Brain microvascular endothelial cell (primary cell): Measurements from ENCODE around the gene GRHL3.

Source experiments
- DNase-seq: peaks from one replicate; pipeline ENCODE4 v3.0.0-alpha.2; 2020
- H3K27ac ChIP-seq: fragments of 250-450 bp; sonication (Bioruptor Pico); 2 replicates; pipeline ENCODE4 v1.5.1; 2020; ENCODE audit warnings: mild to moderate bottlenecking, moderate library complexity
- H3K27me3 ChIP-seq: fragments of 250-450 bp; sonication (Bioruptor Pico); replicated peaks from 2 replicates; pipeline ENCODE4 v1.5.1; 2020; ENCODE audit warnings: mild to moderate bottlenecking
- H3K36me3 ChIP-seq: fragments of 250-450 bp; sonication (Bioruptor Pico); replicated peaks from 2 replicates; pipeline ENCODE4 v1.5.1; 2020; ENCODE audit warnings: mild to moderate bottlenecking
- H3K4me3 ChIP-seq: 2 replicates; pipeline ENCODE4 v1.5.1; 2011; ENCODE audit warnings: low read depth, mild to moderate bottlenecking, control low read depth, low read length, moderate library complexity
- in situ Hi-C: cut with HindIII; loops from 2 replicates; pipeline ENCODE4 v1.10.0; 2017; ENCODE audit warnings: low sequenced_read_pairs, low pct_ligation_motif_present
- TF ChIP-seq, protein P1 (sequence below): IDR thresholded peaks from 2 replicates; pipeline ENCODE4 v1.5.1; 2011; ENCODE audit warnings: low read depth, mild to moderate bottlenecking, moderate library complexity, low read length, control low read depth, inconsistent platforms; ENCODE audit errors: missing control alignments

Gene GRHL3

DNA sequence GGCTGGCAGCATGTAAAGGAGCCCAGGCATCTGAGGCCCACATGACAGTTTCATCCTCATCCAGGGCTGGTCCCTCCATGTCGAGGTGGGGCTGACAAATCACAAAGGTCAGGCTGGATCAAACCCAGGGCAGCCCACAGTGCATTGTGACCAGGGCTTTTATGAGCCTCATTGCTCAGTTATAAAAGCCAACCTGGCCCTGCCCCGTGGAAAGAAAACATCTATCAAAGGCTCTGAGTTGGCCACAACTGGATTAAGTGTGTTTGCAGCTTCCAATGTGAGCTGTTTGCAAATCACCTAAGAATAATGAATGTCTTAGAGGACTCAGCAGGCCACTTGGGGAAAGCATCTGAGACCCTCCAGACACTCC lies 45.4 kb downstream of the GRHL3 start:
- Histone ChIP-seq H3K4me3 (no peak overlapping the region), H3K36me3 (no peaks in the 10 kb centered on the region), H3K27me3 (no peaks in the 10 kb centered on the region), H3K27ac (no peak overlapping the region)
- TF ChIP-seq, protein P1, sequence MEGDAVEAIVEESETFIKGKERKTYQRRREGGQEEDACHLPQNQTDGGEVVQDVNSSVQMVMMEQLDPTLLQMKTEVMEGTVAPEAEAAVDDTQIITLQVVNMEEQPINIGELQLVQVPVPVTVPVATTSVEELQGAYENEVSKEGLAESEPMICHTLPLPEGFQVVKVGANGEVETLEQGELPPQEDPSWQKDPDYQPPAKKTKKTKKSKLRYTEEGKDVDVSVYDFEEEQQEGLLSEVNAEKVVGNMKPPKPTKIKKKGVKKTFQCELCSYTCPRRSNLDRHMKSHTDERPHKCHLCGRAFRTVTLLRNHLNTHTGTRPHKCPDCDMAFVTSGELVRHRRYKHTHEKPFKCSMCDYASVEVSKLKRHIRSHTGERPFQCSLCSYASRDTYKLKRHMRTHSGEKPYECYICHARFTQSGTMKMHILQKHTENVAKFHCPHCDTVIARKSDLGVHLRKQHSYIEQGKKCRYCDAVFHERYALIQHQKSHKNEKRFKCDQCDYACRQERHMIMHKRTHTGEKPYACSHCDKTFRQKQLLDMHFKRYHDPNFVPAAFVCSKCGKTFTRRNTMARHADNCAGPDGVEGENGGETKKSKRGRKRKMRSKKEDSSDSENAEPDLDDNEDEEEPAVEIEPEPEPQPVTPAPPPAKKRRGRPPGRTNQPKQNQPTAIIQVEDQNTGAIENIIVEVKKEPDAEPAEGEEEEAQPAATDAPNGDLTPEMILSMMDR: no peak
- in situ Hi-C loops: no loop called here
- no peak for DNase-seq

DNA sequence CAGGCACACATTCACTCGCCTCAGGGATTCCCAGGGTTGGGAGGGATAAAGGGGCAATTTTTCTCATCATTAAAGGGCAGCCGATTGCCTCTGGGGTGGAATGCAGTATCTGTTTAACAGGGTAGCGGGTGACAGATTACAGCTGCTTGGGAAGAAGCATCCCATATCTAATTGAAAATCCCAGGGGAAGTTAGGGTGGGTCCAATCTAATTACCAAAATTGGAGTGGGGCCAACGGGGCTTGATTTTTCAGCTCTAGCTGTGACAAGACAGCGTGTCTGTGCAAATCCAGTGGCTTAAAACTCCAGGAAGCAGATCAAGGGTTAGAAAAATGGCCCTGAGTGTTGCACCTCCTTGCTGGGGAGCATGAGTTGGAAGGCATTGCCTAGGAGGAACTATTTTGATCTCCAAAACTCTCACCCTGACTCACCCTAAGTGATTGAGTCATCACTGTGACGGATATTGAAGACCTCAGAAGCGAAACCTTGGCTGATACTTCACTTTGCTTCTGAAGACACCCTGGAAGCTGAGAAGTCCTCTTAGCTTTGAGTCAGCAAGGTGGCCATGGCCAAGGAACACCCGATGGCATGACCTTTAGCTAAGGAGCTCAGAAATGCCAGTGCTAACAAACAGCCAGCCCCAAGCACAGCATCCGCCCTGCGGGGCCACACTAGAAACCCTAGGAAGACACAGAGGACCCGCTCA lies 46.0 kb downstream of the GRHL3 start:
- no peak overlapping the region for H3K27ac ChIP-seq
- in situ Hi-C loops: no loop called here
- H3K27me3 ChIP-seq: no peaks in the 10 kb centered on the region
- DNase-seq: peak; percentile 86
- TF ChIP-seq, protein P1: no peak
- H3K4me3 ChIP-seq: no peak overlapping the region
- no peaks in the 10 kb centered on the region for H3K36me3 ChIP-seq

DNA sequence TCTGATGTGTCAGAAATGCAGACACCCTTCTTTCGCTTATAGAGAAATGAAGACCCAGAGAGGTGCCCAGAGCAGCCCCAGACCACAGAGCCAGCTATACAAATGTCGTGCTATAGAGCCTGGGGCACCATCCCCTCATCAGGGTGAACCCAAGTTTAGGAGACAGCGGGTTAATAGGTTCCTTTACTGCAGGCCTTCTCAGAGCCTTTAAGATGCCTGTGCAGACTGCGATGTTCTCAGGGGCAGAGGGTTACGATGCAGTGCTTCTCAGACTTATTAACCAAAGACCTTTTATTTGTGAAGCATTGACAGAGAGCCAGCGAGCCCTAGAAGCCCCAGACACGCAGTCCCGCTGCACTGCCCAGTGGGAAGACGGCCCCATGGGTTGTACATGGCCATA lies 47.5 kb downstream of the GRHL3 start:
- no peak overlapping the region for H3K4me3 ChIP-seq
- no peak overlapping the region for H3K27ac ChIP-seq
- in situ Hi-C loops: no loop called here
- H3K27me3 ChIP-seq: no peaks in the 10 kb centered on the region
- H3K36me3 ChIP-seq: no peaks in the 10 kb centered on the region
- TF ChIP-seq, protein P1: no peak
- DNase-seq: no peak

DNA sequence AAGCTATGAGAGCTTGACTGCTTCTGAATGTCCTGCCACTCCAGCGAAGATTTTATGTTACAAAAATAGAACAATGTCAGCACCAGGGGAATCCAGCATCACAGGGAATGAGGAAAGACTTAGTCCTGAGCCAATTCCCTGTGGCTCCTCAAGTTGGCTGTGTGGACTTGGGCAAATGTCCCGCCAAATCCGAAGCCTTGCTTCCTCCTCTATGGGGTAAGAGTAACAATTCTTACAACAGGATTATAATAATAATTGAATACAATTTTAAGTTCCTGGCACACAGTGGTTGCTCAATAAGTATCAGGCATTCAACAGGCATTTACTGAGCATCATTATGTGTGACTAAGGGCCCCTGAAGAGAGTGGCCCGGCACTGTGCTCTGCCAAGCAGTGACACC lies 50.0 kb downstream of the GRHL3 start:
- H3K4me3 ChIP-seq: no peak overlapping the region
- no peaks in the 10 kb centered on the region for H3K36me3 ChIP-seq
- in situ Hi-C loops: no loop called here
- TF ChIP-seq, protein P1: no peak
- H3K27ac ChIP-seq: no peak overlapping the region
- H3K27me3 ChIP-seq: no peaks in the 10 kb centered on the region
- no peak for DNase-seq

DNA sequence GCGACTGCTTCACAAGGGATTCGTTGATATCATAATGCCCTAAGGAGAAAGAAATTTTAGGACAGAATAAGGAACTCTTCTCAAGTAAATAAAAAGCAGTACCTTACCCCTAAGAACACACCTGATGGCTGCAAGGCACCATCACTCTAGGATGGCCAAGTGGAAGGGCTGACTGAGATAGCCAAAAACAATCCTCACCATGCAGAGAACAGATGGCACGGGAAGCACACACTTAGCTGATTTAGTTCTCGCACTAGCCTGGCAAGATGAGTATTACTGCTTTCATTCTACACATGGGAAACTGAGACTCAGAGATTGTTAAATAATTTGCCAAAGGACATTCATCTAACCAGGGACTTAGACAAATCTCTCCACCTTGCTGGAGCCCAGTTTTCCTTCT lies 50.6 kb downstream of the GRHL3 start:
- TF ChIP-seq, protein P1: no peak
- Histone ChIP-seq H3K27me3 (no peaks in the 10 kb centered on the region), H3K27ac (no peak overlapping the region), H3K36me3 (no peaks in the 10 kb centered on the region), H3K4me3 (no peak overlapping the region)
- no peak for DNase-seq
- in situ Hi-C loops: no loop called here

DNA sequence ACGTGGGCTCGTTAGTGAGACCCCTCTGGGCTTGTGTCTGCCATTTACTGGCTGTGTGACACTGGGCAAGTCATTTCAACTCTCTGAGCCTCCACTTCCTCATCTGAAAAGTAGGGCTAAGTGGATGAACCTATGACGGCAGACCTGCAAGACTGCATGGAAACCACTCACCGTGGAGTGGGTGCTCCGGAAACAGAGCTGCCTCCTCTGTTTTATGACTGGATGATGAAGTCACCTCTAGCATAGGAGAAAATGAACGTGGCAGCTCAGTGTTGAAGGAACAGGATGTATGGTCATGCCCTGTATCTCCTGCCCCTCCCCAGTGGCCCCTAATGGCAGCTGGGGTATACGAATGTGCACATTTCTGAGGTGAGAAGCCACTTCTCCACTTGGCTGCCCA lies 53.9 kb downstream of the GRHL3 start:
- no peak overlapping the region for H3K27ac ChIP-seq
- no peaks in the 10 kb centered on the region for H3K36me3 ChIP-seq
- no peaks in the 10 kb centered on the region for H3K27me3 ChIP-seq
- TF ChIP-seq, protein P1: no peak
- in situ Hi-C loops: no loop called here
- H3K4me3 ChIP-seq: no peak overlapping the region
- DNase-seq: no peak
